GM21515 (cell line): Measurements from ENCODE around the gene RALBP1.

Experiments used
- ATAC-seq: cut with Tn5 transposase; IDR thresholded peaks from one replicate; pipeline ENCODE4 v1.9.1; 2021; ENCODE audit not compliant: unreplicated experiment

The RALBP1 gene

GRCh38 chr18:9546468-9546867 lies 71.2 kb downstream of the RALBP1 start:
- no peak for ATAC-seq

GRCh38 chr18:9547782-9548181 lies 72.5 kb downstream of the RALBP1 start:
- no peak for ATAC-seq

- no peak for ATAC-seq
Observed at GRCh38 chr18:9549405-9549804, 74.1 kb downstream of the RALBP1 start.

- no peak for ATAC-seq
Observed at GRCh38 chr18:9550429-9550828, 75.1 kb downstream of the RALBP1 start.

- no peak for ATAC-seq
Observed at GRCh38 chr18:9552191-9552590, 76.9 kb downstream of the RALBP1 start.

- no peak for ATAC-seq
Observed at GRCh38 chr18:9552616-9553015, 77.3 kb downstream of the RALBP1 start.

- no peak for ATAC-seq
Observed at GRCh38 chr18:9557250-9557943, 82.1 kb downstream of the RALBP1 start.

- ATAC-seq = no peak
Observed at GRCh38 chr18:9558387-9559064, 83.2 kb downstream of the RALBP1 start.

- ATAC-seq = no peak
Observed at GRCh38 chr18:9559253-9559652, 83.9 kb downstream of the RALBP1 start.

GRCh38 chr18:9561759-9562158 lies 86.4 kb downstream of the RALBP1 start:
- ATAC-seq = no peak

GRCh38 chr18:9562584-9562983 lies 87.3 kb downstream of the RALBP1 start:
- no peak for ATAC-seq

GRCh38 chr18:9563331-9563730 lies 88.0 kb downstream of the RALBP1 start:
- no peak for ATAC-seq

- ATAC-seq = no peak
Observed at GRCh38 chr18:9565407-9565806, 90.1 kb downstream of the RALBP1 start.

- ATAC-seq = no peak
Observed at GRCh38 chr18:9568186-9568585, 92.9 kb downstream of the RALBP1 start.

- ATAC-seq = no peak
Observed at GRCh38 chr18:9569178-9569577, 93.9 kb downstream of the RALBP1 start.

GRCh38 chr18:9570255-9570654 lies 94.9 kb downstream of the RALBP1 start:
- no peak for ATAC-seq

GRCh38 chr18:9571546-9571945 lies 96.2 kb downstream of the RALBP1 start:
- ATAC-seq = no peak

GRCh38 chr18:9574473-9575115 lies 99.3 kb downstream of the RALBP1 start:
- ATAC-seq = no peak

- no peak for ATAC-seq
Observed at GRCh38 chr18:9575558-9575957, 100.2 kb downstream of the RALBP1 start.

GRCh38 chr18:9577361-9577760 lies 102.0 kb downstream of the RALBP1 start:
- ATAC-seq = no peak

GRCh38 chr18:9578306-9578705 lies 103.0 kb downstream of the RALBP1 start:
- ATAC-seq = no peak

- ATAC-seq = no peak
Observed at GRCh38 chr18:9581667-9582066, 106.4 kb downstream of the RALBP1 start.
